Naive B cell (primary cell): ENCODE results near the gene ERCC6. TPM values are rescaled to one million over a fixed set of nuclear protein-coding genes. Genes with fewer than 3 reads are reported as not detected.

Source experiments
- ATAC-seq, 2 donors: fragments of 150-1000 bp; cut with Tn5 transposase; 2 replicates each; pipeline ENCODE4 v1.10.0; 2021; ENCODE audit warnings: low read depth in 2 of 2, mild to moderate bottlenecking in 2 of 2, moderate library complexity in 2 of 2
- DNase-seq: peaks from one replicate; pipeline ENCODE4 v3.0.0; 2022
- H3K27ac Mint-ChIP-seq, 6 donors: one replicate each; pipeline ENCODE4 v1.8.0; 2020 to 2022; ENCODE audit warnings: mild to moderate bottlenecking in 6 of 6, mixed read lengths in 6 of 6, moderate library complexity in 5 of 6, inconsistent platforms in 2 of 6
- H3K27me3 Mint-ChIP-seq, 3 donors: one replicate each; pipeline ENCODE4 v1.8.0; 2021 to 2022; ENCODE audit warnings: mixed read lengths in 3 of 3, mild to moderate bottlenecking in 1 of 3
- H3K36me3 Mint-ChIP-seq, 2 donors: one replicate each; pipeline ENCODE4 v1.8.0; 2020 to 2022; ENCODE audit warnings: mixed read lengths in 2 of 2, inconsistent platforms in 1 of 2, mild to moderate bottlenecking in 1 of 2
- H3K4me1 Mint-ChIP-seq, 3 donors: one replicate each; pipeline ENCODE4 v1.8.0; 2020 to 2022; ENCODE audit warnings: mixed read lengths in 3 of 3, inconsistent platforms in 1 of 3, mild to moderate bottlenecking in 1 of 3, moderate library complexity in 1 of 3
- H3K4me3 Mint-ChIP-seq, 8 donors: one replicate each; pipeline ENCODE4 v1.8.0; 2020 to 2022; ENCODE audit warnings: mild to moderate bottlenecking in 8 of 8, mixed read lengths in 8 of 8, moderate library complexity in 8 of 8, inconsistent platforms in 2 of 8
- H3K9me3 Mint-ChIP-seq, 7 donors: one replicate each; pipeline ENCODE4 v1.8.0; 2020 to 2022; ENCODE audit warnings: mixed read lengths in 7 of 7, mild to moderate bottlenecking in 5 of 7, inconsistent platforms in 2 of 7, moderate library complexity in 1 of 7
- polyA plus RNA-seq, 6 donors: library from polyadenylated mRNA; unstranded; fragments of 300-500 nt; fragmentation: Illumina TruSeq; gene quantifications; one replicate each; pipeline ENCODE4 v1.2.3, GENCODE V29; 2021; ENCODE audit warnings: low read depth in 6 of 6

Gene ERCC6
- polyA plus RNA-seq, 6 donors from 2014 or later = 8.6 to 19.0 (median 12.8) TPM

- Mint-ChIP-seq H3K27me3 (peaks cover 45 to 55% (median 51%) of the 10 kb centered on the region in 3 donors), H3K36me3 (no peaks in the 10 kb centered on the region), H3K9me3 (peaks cover 5 to 30% (median 14%) of the 10 kb centered on the region in 7 donors), H3K4me1 (peaks cover 0 to 2% (median 0%) of the 10 kb centered on the region in 3 donors), H3K4me3 (no peak overlapping the region), H3K27ac (no peak overlapping the region)
- ATAC-seq (no peak), DNase-seq (no peak)
These were observed 25.6 kb upstream of the ERCC6 start for GRCh38 chr10:49564461-49565009.

GRCh38 chr10:49562893-49563292 is 24.0 kb upstream of the ERCC6 start:
- no peak for ATAC-seq
- DNase-seq = no peak
- Mint-ChIP-seq H3K27me3 (peaks cover 47 to 56% (median 55%) of the 10 kb centered on the region in 3 donors), H3K36me3 (no peaks in the 10 kb centered on the region), H3K4me1 (peaks cover 0 to 1% (median 0%) of the 10 kb centered on the region in 3 donors), H3K9me3 (peaks cover 0 to 18% (median 6%) of the 10 kb centered on the region in 7 donors), H3K27ac (no peak overlapping the region), H3K4me3 (no peak overlapping the region)

- Mint-ChIP-seq H3K36me3 (no peaks in the 10 kb centered on the region), H3K27me3 (peaks cover 47 to 53% (median 53%) of the 10 kb centered on the region in 3 donors), H3K9me3 (peaks cover under 1 to 10% (median 4%) of the 10 kb centered on the region in 7 donors), H3K27ac (no peak overlapping the region), H3K4me3 (no peak overlapping the region), H3K4me1 (no peaks in the 10 kb centered on the region)
- no peak for DNase-seq
- ATAC-seq = no peak
These were observed 21.6 kb upstream of the ERCC6 start for GRCh38 chr10:49560526-49560925.

DNA sequence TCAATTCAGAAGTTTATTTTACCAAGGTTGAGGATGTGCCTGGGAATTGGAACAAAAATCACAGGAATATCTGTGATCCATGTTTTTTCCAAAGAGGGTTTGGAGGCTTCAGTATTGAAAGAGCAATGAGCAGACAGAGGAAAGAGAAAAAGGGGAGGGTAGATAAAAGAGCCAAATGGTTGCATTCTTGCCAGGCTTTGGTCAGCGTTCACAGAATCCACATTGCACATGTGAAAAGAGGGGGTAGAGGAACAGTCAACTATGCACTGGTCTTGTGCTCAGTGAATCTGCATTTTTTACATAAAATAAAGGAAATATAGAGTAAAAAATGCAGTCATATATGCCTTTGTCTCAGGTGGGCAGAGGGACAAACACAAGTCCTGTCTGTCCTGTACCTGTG is 20.6 kb upstream of the ERCC6 start:
- Mint-ChIP-seq H3K27me3 (peaks cover 50 to 58% (median 51%) of the 10 kb centered on the region in 3 donors), H3K4me1 (no peaks in the 10 kb centered on the region), H3K27ac (no peak overlapping the region), H3K36me3 (no peaks in the 10 kb centered on the region), H3K4me3 (no peak overlapping the region), H3K9me3 (peaks cover under 1 to 13% (median 7%) of the 10 kb centered on the region in 7 donors)
- DNase-seq = no peak
- no peak for ATAC-seq

DNA sequence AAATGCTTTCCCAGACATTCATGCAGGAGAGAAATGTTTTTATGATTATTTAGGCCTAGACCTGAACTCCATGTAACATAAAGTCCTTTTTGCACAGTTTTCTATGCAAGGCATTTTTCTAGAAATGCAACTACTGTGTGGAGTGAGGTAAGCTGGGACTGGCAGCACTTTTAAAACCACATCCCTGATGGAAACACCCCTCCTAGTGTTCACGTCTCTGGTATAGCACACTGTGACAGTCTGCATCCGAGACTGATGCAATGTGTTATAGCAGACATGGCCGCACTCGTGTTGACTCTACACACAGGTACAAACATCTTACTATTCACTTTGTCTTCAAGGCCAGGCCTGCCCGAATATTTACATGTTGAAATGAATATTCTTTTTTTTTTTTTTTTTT is 19.3 kb upstream of the ERCC6 start:
- peaks cover 0 to 3% of the 10 kb centered on the region in 2 donors for H3K36me3 Mint-ChIP-seq
- ATAC-seq = no peak
- peaks cover 2 to 14% (median 7%) of the 10 kb centered on the region in 7 donors for H3K9me3 Mint-ChIP-seq
- peaks cover 54 to 62% (median 57%) of the 10 kb centered on the region in 3 donors for H3K27me3 Mint-ChIP-seq
- no peaks in the 10 kb centered on the region for H3K4me1 Mint-ChIP-seq
- no peak for DNase-seq
- H3K27ac Mint-ChIP-seq = no peak overlapping the region
- H3K4me3 Mint-ChIP-seq = no peak overlapping the region

- Mint-ChIP-seq H3K36me3 (peaks cover 0 to 5% of the 10 kb centered on the region in 2 donors), H3K27ac (no peak overlapping the region), H3K9me3 (peaks cover 2 to 17% (median 8%) of the 10 kb centered on the region in 7 donors), H3K4me3 (no peak overlapping the region), H3K27me3 (peaks cover 54 to 61% (median 59%) of the 10 kb centered on the region in 3 donors), H3K4me1 (no peaks in the 10 kb centered on the region)
- no peak for DNase-seq
- no peak for ATAC-seq
These were observed 18.8 kb upstream of the ERCC6 start for GRCh38 chr10:49557681-49558080.

DNA sequence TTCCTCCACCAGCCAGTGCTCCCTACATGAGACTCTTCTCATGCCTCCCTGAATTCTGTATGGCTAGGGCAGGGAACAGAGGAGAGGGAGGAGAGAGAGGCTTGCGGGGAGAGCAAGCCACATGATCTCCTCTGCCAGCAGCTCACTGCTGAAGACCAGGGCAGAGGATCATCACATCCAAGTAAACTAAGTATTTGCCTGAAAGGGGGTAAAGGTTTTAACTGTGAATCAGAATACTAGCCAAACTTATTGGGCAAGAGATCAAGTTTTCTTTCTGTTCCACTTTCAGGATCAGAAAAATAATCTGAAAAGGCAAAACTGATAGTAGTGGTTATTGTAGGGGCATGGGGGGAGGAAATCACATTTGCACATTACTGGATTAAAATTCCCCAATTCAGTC is 17.8 kb upstream of the ERCC6 start:
- no peak overlapping the region for H3K4me3 Mint-ChIP-seq
- H3K4me1 Mint-ChIP-seq = no peaks in the 10 kb centered on the region
- peaks cover 2 to 17% (median 8%) of the 10 kb centered on the region in 7 donors for H3K9me3 Mint-ChIP-seq
- H3K36me3 Mint-ChIP-seq = peaks cover 0 to 5% of the 10 kb centered on the region in 2 donors
- ATAC-seq = no peak
- DNase-seq = no peak
- H3K27ac Mint-ChIP-seq = no peak overlapping the region
- H3K27me3 Mint-ChIP-seq = peaks cover 54 to 61% (median 57%) of the 10 kb centered on the region in 3 donors

DNA sequence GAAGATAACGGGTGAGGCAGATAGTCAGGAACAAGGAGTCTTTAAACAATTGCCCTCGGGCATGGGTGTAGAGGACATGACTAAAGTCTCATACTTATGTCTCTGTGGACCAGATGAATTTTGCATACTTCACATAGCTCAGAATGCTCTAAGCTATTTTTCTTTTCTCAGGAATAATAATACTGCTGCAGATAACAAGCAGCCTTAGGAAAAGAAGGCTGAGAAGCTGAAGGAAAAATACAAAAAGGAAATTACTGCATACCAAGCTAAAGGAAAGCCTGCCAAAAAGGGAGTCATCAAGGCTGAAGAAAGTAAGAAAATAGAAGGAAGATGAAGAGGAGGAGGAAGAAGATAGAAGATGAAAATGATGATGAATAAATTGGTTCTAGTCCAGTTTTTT is 13.4 kb upstream of the ERCC6 start:
- no peak overlapping the region for H3K27ac Mint-ChIP-seq
- H3K27me3 Mint-ChIP-seq = peaks cover 41 to 61% (median 44%) of the 10 kb centered on the region in 3 donors
- H3K4me1 Mint-ChIP-seq = no peaks in the 10 kb centered on the region
- H3K36me3 Mint-ChIP-seq = peaks cover 0 to 5% of the 10 kb centered on the region in 2 donors
- peaks cover 2 to 17% (median 8%) of the 10 kb centered on the region in 7 donors for H3K9me3 Mint-ChIP-seq
- DNase-seq = no peak
- H3K4me3 Mint-ChIP-seq = no peak overlapping the region
- no peak for ATAC-seq

DNA sequence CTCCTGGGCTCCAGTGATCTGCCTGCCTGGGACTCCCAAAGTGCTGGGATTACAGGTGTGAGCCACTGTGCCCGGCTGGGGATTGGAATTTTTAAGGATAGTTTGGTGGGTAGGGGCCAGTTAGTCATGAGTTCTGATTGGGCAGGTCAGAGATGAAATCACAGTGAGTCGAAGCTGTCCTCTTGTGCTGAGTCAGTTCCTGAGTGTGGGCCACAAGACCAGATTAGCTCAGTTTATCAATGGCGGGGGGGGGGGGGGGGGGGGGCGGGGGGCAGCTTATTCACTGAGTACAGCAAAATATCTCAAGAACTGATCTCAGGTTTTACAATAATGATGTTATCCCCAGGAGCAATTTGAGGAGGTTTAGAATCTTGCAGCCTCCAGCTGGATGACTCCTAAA is 11.6 kb upstream of the ERCC6 start:
- no peak overlapping the region for H3K4me3 Mint-ChIP-seq
- H3K9me3 Mint-ChIP-seq = peaks cover 4 to 15% (median 8%) of the 10 kb centered on the region in 7 donors
- H3K4me1 Mint-ChIP-seq = no peaks in the 10 kb centered on the region
- H3K36me3 Mint-ChIP-seq = peaks cover 0 to 5% of the 10 kb centered on the region in 2 donors
- no peak overlapping the region for H3K27ac Mint-ChIP-seq
- DNase-seq (no peak), ATAC-seq (no peak)
- peaks cover 43 to 65% (median 49%) of the 10 kb centered on the region in 3 donors for H3K27me3 Mint-ChIP-seq

DNA sequence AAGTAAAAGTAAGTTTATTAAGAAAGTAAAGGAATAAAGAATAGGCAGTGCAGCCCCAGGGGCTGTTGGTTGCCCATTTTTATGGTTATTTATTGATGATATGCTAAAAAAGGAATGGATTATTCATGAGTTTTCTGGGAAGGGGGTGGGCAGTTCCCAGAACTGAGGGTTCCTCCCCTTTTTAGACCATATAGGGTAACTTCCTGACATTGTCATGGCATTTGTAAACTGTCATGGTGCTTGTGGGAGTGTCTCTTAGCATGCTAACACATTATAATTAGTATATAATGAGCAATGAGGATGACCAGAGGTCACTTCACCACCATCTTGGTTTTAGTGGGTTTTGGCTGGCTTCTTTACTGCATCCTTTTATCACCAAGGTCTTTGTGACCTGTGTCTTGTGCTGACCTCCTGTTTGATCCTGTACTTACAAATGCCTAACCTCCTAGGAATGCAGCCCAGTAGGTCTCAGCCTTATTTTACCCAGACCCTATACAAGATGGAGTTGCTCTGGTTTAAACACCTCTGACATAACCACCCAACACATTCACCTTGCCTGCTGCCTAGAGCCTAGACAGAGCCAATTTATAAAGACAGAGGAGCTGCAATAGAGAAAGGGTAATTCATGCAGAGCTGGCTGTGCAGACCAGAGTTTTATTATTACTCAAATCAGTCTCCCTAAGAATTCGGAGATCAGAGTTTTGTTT is 10.9 kb upstream of the ERCC6 start:
- Mint-ChIP-seq H3K4me3 (no peak overlapping the region), H3K36me3 (peaks cover 0 to 5% of the 10 kb centered on the region in 2 donors), H3K27ac (peak overlapping the region in 1 of 6 donors; percentile 23), H3K27me3 (peaks cover 37 to 65% (median 48%) of the 10 kb centered on the region in 3 donors), H3K4me1 (no peaks in the 10 kb centered on the region), H3K9me3 (peaks cover 3 to 15% (median 6%) of the 10 kb centered on the region in 7 donors)
- no peak for DNase-seq
- ATAC-seq = no peak

DNA sequence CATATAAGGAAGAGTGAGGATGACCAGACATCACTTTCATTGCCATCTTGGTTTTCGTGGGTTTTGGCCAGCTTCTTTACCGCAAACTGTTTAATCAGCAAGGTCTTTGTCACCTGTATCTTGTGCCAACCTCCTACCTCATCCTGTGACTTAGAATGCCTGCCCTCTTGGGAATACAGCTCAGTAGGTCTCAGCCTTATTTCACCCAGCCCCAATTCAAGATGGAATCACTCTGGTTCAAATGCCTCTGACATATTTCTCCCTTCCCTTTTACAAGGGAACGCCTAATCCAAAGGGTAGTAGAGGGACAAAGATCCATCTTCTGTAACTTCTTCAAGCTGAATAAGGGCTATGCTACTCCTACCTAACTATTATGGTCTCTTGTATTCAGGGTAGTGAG is 4.7 kb upstream of the ERCC6 start:
- no peaks in the 10 kb centered on the region for H3K36me3 Mint-ChIP-seq
- peaks cover 11 to 14% (median 13%) of the 10 kb centered on the region in 3 donors for H3K4me1 Mint-ChIP-seq
- H3K4me3 Mint-ChIP-seq = no peak overlapping the region
- H3K9me3 Mint-ChIP-seq = peaks cover 2 to 24% (median 6%) of the 10 kb centered on the region in 7 donors
- no peak overlapping the region for H3K27ac Mint-ChIP-seq
- ATAC-seq (no peak), DNase-seq (no peak)
- peaks cover 32 to 38% (median 32%) of the 10 kb centered on the region in 3 donors for H3K27me3 Mint-ChIP-seq

DNA sequence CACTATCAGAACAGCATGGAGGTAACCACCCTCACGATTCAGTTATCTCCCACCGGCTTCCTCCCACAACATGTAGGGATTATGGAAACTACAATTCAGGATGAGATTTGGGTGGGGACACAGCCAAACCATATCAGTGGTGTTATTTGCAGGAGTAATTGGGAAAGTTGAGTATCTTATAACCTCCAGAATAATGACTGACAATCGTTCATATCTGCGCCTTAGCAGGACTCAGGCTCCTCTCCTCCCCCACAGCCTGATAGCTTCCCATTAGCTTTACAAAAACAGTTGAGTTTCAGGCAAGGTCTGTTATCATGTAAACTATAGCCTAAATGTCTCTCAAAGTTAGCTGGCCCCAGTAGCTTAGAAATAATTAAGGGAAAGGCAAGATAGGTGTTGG is 3.4 kb upstream of the ERCC6 start:
- Mint-ChIP-seq H3K27me3 (peaks cover 29 to 36% (median 32%) of the 10 kb centered on the region in 3 donors), H3K36me3 (no peaks in the 10 kb centered on the region), H3K4me3 (peak overlapping the region in 1 of 8 donors; percentile 25), H3K27ac (no peak overlapping the region), H3K9me3 (peaks cover 2 to 24% (median 6%) of the 10 kb centered on the region in 7 donors), H3K4me1 (peaks cover 20 to 25% (median 22%) of the 10 kb centered on the region in 3 donors)
- ATAC-seq (no peak), DNase-seq (no peak)

DNA sequence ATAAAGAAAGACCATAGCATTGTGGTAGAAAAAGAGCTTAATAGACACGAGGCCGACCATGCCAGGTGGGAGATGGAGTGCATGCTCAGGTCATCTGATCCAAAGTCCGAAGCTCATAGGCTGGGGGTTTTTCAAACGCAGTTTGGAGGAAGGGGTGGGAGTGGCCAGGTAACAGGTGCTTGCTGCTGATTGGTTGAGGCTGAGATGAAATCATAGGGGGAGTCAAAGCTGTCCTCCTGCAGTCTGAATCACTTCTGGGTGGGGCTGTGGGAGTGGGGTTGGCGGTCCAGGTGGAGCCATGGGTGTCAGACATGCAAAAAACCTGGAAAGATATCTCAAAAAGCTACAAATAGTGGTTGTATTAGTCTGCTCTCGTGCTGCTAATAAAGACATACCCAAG is 2.8 kb upstream of the ERCC6 start:
- DNase-seq = no peak
- peaks cover 21 to 26% (median 24%) of the 10 kb centered on the region in 3 donors for H3K4me1 Mint-ChIP-seq
- ATAC-seq = no peak
- peak overlapping the region in 1 of 6 donors; percentile 60 for H3K27ac Mint-ChIP-seq
- peaks cover 2 to 24% (median 6%) of the 10 kb centered on the region in 7 donors for H3K9me3 Mint-ChIP-seq
- peak overlapping the region in 1 of 8 donors; percentile 80 for H3K4me3 Mint-ChIP-seq
- H3K36me3 Mint-ChIP-seq = no peaks in the 10 kb centered on the region
- H3K27me3 Mint-ChIP-seq = peaks cover 27 to 36% (median 32%) of the 10 kb centered on the region in 3 donors
